ELF-1 (cell line): ENCODE results near the gene ELMO3.

ENCODE experiments used
- DNase-seq: peaks from one replicate; pipeline ENCODE4 v3.0.0-alpha.2; 2016; ENCODE audit warnings: low read depth, low spot score

ELMO3 gene

GRCh38 chr16:67215706-67216105 lies 16.8 kb downstream of the ELMO3 start:
- DNase-seq = no peak

- DNase-seq = no peak
Measured at GRCh38 chr16:67216612-67217490, 17.9 kb downstream of the ELMO3 start.

DNA sequence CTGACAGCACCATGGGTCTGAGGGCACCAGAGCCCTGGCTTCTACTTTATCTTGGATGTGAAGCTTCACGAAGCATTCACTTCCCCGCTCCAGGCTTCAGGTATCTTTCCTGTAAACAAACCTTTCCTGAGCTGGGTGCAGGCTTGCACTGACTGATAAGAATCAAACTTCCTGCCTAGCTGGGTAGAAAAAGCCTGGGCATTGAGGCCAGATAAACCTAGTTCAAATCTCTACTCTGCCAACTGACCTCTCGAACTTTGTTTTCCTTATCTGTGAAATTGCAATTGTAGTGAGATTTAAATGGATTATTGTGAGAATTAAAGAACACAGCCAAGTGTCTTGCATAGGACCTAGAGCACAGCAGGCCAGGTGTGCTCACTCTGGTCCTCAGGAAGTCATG lies 25.1 kb downstream of the ELMO3 start:
- DNase-seq = no peak

DNA sequence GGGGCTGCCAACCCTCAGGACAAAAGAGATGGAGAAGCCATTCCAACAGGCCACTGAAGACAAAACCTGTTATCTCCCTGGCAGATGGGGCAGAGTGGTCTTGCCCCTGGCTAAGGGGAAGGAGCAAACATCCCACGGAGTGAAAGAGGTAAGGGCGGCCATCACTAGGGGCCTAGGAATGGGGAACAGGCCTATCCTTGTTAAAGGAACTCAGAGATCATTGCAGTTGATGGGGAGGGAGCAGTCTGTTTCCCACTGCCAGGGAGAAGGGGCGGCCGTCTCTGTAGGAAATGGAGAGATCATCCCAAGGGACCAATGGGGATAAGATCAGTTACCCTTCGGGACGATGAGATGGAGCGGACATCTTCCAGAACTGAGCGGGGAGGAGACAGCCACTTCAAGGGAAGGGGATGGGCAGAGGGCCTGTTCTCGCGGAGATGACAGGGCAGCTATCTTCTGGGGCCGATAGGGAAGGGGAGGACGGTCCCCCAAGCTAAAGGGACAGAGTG lies 27.4 kb downstream of the ELMO3 start:
- DNase-seq = no peak

- peak; percentile 99 for DNase-seq
Measured at GRCh38 chr16:67226804-67227566, 28.1 kb downstream of the ELMO3 start, which contains the start of gene TMEM208. TMEM208 (plus strand) TSS chr16:67227130; CDS start chr16:67227219, 89 bp downstream.

GRCh38 chr16:67227567-67227921 lies 28.6 kb downstream of the ELMO3 start:
- DNase-seq = no peak

DNA sequence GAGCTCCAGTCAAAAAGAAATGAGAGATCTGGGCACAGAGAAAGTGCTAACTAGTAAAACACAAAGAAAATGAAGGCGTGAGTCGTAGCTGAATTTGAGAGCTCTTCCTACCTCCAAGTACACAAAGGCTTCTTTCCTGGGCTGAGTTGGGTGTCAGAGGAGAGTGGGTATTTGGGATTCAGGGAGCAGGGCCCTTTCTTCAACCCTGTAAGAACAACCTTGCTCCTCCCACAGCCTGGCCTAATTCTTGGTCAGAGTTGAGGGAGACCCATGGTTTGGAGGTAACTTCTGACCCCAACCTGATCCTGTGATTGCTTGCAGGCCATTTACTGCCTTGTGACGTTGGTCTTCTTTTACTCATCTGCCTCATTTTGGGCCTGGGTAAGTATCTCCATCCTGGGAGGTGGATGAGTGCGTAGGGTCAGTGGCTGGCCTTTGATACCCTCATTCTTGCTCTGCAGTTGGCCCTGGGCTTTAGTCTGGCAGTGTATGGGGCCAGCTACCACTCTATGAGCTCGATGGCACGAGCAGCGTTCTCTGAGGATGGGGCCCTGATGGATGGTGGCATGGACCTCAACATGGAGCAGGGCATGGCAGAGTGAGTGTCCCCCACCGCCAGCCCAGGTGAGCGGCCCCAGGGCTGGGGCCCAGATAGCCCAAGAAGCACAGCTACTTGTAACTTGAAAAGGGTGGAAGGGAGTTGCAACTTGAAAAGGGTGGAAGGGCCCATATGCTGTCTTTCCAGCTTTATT lies 29.3 kb downstream of the ELMO3 start:
- DNase-seq = no peak

- no peak for DNase-seq
Measured at GRCh38 chr16:67228905-67229304, 30.0 kb downstream of the ELMO3 start.

DNA sequence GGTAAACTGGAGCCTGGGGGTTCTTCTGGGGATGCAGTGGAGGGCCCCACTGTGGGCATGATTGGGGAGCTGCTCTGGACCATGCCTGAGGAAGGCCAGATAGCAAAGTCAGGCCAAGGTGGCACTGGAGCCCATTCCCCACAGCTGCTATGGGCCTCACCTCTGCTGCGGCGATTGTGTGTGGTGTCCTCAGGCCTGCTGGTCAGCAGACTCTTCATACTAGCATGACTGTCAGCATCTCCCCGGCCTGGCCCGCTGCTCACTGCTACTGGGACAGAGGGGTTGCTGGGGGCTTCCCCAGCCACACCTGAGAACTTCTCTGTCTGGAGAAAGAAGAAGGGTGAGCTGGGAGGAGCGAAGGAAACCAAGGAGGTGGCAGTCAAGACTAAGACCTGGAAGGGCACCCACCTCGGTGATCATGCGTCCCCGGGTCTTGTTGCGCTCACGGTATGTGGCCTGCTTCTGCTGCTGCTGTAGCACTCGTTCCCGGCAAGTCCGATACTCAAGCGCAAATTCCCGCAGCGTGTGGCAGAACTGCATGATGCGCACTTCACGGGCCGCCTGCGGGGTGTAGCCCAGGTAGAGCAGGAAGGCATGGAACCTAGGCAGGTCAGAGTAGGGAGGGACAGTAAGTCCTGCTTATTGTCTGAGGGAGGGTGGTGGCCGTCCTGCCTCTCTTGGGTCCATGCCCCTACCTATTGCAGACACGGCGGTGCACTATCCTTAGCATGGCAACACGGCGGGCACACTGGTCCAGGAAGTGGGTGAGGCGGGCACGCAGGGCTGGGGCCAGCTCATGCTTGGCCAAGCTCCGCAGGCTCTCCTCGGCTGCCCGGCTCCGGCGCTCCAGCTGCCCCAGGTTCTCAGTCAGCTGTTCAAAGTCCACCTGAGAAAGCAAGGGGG lies 31.2 kb downstream of the ELMO3 start:
- no peak for DNase-seq

- no peak for DNase-seq
Measured at GRCh38 chr16:67230809-67231660, 32.1 kb downstream of the ELMO3 start.

GRCh38 chr16:67233596-67233995 lies 34.7 kb downstream of the ELMO3 start:
- DNase-seq = no peak

DNA sequence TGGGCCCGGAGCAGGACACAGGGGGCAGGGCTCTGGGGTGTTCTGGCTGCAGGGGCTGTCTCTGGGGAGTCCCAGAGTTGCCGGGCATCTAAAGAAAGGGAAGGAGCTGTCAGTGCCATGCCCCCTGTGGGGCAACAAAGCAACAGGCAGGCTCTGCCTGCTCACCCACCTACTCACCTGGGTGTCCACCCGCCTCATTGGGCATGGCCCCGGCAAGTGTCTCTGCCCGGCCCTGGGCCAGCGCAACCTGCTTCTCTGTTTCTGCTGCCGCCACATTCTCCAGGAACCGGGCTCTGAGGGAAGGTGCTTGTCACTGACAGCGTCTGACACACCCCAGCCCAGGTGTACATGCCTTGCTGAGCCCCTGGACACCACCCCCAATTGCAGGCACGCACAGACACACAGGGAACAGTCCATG lies 35.3 kb downstream of the ELMO3 start:
- DNase-seq = no peak

- DNase-seq = peak; percentile 85
Measured at GRCh38 chr16:67235816-67236562, 37.1 kb downstream of the ELMO3 start.

GRCh38 chr16:67236563-67237395 lies 37.8 kb downstream of the ELMO3 start:
- peak; percentile 90 for DNase-seq

DNA sequence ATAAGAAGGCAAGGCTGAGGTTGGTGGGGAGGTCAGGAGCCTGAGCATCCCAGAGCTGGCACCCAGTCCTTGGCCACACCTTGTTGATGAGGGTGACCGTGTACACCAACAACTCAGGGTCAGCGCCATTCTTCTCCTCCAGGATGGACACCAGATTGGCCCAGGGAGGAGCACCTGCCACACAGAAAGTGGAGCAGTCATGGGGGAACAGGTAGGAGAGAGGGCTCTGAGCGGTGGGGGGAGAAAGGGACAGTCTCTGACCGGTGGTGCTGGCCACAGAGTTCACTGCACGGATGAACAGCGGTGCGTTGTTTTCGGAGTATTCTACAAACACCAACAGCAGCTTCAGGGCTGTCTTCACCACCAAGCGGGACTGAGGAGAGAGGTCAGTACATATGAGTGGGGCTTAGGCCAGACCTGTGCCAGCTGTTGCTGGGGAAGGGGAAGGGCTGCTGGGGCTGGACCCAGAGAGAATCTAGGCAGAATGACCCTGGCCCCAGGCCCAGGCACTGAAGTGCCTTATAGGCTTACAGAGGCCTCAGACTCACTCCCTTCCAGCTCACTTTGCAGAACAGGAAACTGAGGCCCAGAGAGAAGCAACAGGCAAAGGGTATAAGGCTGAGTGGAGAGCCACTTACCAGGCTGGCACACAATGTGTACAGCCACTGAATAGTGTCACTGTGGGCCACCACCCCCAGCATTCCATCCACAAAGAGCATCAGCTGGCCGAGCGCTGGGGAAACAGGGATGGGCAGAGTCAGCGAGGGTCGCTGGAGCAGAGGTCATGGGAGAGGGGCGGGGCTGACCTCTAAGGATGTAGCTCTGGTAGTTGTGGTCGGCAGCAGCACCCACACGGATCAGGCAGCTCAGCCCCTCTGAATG lies 38.7 kb downstream of the ELMO3 start:
- no peak for DNase-seq

GRCh38 chr16:67238278-67238575 lies 39.3 kb downstream of the ELMO3 start:
- no peak for DNase-seq

- no peak for DNase-seq
Measured at GRCh38 chr16:67238806-67239470, 40.0 kb downstream of the ELMO3 start.
